NOMO-1 treated with DMSO at 0.1 percent for 48 hours (cell line): ENCODE data around the gene ATXN2.
"Not testable (repeated sequence)": the region's sequence is repeated elsewhere in the genome, so short reads cannot be mapped to it uniquely, and the experiment has no call there.

Experiments used
- DNase-seq: peaks from one replicate; lab custom pipeline; 2025; ENCODE audit not compliant: unreplicated experiment; lab: John Stamatoyannopoulos, UW

Gene ATXN2

DNA sequence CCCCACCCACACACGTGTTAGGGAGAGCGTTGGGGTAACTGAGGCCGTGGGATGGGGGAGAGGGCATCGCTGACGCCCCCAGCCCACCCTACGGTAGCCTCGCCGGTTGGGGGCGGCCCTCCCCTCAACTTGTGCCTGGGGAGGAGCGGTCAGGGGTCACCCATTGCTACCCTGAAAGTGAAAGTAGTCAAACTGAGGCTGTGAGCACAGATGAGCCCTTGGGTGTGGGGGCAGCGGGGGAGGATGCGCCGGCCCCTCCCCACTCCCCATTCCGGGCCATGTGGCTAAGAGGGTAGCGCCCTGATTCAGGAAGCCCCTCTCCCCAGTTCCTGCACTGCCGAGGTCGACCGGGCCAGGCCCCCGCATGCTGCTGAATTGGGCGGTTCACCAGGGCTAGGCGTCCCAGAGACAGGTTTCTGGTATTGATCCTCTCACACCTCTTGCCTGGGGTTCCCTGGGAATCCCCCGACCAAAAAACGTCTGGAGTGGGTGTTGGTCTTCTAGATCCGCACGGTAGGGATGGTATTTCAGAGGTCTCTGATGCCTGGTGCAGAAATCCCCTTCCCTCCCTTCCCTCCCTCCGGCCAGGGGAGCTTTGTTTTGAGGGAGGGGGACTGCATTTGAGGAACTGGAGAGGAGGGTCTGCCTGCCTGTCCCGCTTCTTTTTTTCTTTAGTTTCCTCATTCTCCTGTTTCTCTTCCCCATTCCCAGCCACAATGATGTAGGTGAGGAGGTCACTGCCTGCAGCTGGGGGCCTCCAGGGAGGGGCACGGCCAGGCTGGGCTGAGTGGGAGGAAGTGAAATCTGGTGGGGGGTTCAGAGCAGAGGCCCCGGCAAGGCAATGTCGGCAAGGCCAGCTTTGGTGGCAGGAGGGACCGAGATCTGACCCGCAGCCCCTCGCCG, 192.4 kb downstream of the ATXN2 start:
- DNase-seq: peak; percentile 85

DNA sequence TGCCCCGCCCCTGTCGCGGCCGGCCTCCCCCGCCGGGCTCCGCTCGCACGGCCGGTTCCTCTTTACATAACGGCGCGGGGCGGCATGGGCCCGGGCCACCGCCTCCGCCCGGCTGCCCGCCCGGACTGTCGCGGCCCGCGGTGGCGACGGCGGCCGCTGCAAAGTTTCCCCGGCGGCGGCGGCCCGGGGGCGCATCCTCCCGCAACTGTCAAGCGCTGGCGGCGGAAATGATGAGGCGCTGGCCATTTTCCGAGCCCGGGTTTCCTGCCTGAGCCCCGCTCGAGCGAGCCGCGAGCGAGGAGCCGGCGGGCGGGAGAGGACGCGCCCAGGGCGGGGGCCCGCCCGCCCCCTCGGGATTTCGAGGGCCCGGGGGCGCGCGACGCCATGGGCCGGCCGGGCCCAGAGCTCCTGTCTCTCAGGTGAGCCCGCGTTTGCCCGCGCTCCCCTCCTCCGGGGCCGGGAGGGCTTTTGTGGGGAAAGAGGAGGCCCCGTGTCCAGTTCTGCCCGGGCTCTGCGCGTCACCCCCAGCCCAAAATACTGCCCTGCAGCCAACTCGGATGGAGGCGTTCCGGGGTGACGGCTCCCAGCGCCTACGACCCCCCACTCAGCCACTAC, 193.1 kb downstream of the ATXN2 start, which contains the start of gene SH2B3:
TSS of gene SH2B3 (plus strand) at position 65 of the 615 bp plus-strand sequence. CDS start 12,223 bp downstream, outside the sequence.
- no peak for DNase-seq

DNA sequence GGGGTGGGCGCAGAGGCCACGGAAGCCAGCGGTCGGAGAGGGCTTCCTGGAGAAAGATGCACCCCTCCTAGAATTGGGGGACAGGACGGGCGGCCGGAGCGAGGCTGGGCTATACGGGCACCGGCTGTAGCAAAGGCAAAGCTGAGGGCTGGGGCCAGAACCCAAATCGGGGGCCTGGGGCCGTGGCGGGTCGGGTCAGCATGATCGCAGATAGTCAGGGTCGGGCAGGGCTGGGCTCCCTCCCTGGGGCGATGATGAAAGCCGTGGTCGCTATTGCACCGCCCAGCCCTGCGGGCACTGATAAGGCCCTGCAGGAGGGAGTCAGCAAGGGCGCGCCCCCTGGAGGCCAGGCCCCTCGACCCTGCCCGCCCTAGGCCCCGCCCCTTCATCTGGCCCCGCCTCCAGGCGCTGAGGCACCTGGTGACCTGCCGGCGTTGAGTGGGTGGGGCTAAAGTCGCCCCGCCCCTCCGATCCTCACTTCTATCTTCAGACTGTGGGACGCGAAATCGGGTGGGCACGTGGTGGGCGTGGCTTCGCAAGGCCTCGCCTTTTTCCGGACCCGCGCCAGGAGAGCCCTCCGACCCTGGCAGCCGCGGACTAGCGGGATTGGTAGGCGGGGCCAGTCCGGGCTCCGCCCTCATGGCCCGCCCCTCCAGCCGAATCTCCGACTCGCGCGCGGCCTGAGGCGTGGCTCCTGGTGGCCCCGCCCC, 193.8 kb downstream of the ATXN2 start:
- peak; percentile 97 for DNase-seq

- no peak for DNase-seq
These were observed 194.6 kb downstream of the ATXN2 start for GRCh38 chr12:111404362-111405148.

DNA sequence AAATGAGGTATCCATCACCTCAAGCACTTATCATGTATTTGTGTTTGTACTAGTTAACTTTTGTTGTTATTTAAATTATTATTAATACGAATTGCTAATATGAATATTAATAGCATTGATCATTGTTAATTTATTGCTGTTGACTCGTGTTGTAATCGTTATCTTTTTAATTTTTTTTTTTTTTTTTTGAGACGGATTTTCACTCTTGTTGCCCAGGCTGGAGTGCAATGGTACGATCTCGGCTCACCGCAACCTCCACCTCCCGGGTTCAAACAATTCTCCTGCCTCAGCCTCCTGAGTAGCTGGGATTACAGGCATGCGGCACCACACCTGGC, 196.7 kb downstream of the ATXN2 start:
- DNase-seq: not testable (repeated sequence)
